Measurements from ENCODE around the gene CHAMP1.

The CHAMP1 gene, protein sequence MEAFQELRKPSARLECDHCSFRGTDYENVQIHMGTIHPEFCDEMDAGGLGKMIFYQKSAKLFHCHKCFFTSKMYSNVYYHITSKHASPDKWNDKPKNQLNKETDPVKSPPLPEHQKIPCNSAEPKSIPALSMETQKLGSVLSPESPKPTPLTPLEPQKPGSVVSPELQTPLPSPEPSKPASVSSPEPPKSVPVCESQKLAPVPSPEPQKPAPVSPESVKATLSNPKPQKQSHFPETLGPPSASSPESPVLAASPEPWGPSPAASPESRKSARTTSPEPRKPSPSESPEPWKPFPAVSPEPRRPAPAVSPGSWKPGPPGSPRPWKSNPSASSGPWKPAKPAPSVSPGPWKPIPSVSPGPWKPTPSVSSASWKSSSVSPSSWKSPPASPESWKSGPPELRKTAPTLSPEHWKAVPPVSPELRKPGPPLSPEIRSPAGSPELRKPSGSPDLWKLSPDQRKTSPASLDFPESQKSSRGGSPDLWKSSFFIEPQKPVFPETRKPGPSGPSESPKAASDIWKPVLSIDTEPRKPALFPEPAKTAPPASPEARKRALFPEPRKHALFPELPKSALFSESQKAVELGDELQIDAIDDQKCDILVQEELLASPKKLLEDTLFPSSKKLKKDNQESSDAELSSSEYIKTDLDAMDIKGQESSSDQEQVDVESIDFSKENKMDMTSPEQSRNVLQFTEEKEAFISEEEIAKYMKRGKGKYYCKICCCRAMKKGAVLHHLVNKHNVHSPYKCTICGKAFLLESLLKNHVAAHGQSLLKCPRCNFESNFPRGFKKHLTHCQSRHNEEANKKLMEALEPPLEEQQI

DNA sequence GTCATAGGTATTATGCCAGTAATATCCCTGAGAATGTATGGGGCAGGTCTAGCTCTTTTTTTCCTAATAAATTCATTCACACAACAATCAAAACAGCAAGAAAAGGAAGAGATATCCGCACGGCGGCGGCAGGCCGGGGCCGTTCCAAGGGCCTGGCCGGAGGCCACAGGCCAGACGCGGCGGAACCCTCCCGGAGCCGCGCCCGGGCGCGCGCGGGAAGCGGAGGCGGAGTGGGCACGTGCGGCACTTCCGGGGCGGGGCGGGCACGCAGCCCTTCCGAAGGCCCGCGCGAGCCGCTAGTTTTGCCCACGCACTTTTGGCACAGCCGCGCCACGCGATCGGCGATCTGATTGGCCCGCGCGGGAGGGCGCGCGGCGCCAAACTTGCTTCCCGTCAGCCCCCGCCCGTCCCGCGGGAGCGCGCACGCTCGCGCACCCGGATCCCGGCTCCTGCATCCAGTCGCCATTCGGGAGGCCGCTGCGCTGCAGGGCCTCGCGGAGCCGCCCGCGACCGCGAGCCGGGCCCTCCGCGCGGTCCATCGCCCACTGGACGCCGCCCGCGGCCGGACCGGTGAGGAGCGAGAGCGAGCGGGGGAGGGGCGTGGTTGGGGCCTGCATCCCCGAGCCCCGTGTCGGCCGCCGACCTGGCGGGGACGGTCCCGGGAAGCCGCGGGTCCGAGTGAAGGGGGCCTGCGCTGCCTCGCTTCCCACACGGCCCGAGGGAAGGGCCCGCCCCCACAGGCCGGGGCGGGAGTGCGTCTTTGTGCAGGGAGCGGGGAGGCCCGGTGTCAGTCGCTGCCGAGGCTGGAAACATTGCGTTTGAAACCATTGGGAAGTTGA lies at the start of gene CHAMP1:
Gene CHAMP1, plus strand, starts transcription at position 430 of the 839 bp plus-strand sequence. CDS start 9,340 bp downstream, outside the sequence.
- peak; percentile 96 for DNase-seq

DNA sequence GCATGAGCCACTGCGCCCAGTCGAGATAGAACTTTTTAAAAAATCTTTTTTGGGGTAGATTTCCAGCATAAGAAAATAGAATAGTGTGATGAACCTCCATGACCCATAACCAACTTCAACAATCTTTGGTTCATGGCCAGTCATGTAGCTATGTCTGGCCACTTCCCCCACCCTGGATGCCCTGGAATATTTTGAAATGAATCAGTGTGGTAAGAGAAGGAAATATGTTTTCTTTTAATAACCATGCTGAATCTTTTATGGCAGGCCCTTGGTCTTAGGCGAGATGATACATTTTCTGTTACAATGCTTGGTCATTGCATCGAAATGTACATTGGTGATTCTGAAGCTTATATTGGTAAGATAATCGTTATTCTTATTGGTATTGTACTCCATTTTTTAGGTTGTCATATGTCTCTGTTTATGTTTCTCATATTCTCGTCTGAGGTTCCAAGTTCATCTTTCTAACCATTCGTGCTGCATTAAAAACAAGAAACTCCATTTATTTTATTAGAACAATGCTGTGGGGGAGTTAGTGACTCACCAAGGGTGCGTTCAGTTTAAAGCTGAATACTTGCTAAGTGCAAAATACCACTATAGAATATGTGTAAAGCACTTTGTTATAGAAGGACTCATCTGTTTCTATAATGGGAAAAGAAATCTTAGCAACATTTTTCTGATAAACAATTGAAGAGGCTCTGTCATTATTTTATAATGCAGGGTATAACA lies 49.3 kb upstream of the CHAMP1 start:
- DNase-seq = peak; percentile 42

DNA sequence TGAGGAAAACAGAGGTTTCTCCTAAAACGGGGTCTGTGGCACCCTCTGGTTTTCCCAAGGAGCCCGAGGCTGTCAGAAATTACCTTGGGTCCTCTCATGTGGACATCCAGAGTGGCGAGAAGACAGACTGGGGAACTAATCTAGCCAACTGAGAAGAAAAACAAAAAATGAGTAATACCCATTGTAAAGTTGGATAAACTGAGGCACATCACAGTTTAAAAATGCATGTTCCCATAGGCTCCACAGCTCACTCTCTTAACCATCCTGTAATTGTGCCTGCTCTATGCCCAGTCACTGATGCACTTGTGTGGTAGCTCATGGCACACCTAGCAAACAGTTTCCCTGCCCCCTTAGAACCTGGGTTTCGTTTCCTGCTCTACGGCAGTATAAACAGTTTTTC lies 48.1 kb upstream of the CHAMP1 start:
- DNase-seq = no peak

DNA sequence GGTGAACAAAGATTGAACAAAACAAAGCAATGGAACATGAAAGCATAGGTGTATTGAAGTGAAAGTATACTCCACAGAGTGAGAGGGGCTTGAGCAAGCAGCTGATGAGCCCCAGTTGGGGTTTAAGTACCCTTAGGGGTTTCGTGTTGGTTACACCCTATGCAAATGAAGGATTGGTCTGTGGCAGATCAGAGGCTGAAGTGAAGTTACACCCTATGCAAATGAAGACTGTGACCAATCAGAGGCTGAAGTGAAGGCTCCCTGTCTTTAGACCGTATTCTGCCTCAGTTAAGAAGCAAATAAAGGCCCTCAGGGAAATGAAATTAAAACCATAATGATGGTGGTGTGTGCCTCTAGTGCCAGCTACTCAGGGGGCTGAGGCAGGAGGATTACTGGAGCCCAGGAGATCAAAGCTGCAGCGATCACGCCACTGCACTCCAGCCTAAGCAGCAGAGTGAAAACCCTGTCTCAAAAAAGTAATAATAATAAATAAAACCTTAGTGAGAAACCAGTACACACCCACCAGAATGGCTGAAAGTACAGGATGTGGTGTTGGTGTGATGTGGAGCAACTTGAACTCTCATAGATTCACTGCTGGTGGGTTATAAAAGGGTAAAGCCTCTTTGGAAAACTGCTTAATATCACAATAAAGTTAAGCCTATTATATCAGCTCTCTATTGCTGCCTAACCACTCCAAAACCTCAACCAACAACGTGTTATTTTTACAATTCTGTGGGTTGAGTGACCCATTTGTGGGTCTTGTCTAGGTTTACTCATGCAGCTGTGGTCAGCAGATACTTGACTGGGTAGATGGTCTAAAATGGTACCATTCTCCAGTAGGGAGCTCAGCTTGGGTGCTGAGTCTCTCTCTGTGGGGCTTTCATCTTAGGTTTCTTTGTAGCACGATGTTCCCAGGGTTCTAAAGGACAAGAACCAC lies 45.7 kb upstream of the CHAMP1 start:
- DNase-seq = no peak

DNA sequence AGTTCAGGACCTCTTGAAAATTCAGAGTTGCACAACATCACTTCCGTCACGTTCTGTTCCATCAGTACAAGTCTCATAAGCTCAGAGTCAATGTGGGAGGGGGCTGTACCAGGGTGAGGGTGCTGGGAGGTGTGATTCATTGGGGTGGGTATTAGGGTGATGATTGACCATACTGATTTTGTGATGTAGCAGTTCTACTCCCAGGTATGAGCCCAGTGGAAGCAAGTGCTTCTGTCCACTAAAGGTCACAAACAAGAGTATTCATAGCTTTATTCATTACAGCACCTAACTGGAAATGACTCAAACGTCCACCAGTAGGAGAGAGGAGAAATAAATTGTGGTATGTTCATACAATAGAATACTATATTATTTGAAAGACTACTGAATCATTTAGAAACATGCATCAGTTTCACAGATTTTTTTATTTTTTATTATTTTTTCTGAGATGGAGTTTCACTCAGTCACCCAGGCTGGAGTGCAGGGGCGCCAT lies 45.0 kb upstream of the CHAMP1 start:
- no peak for DNase-seq

DNA sequence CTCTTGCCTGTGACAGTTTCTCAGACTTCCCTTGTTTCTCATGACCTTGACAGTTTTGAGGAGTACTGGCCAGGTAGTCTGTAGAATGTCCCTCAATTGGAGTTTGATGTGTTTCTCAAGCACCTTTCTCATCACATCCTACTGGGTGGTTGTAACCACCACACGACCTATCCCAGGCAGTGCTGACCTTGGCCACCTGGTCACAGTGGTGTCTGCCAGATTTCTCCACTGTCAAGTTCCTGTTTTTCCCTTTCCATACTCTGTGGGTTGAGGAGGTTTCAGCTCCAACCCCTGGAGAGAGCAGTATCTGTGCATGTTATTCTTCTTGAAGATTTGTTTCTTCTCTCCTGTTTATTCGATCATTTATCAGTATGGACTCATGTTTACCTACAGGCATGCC lies 41.3 kb upstream of the CHAMP1 start:
- DNase-seq = no peak

DNA sequence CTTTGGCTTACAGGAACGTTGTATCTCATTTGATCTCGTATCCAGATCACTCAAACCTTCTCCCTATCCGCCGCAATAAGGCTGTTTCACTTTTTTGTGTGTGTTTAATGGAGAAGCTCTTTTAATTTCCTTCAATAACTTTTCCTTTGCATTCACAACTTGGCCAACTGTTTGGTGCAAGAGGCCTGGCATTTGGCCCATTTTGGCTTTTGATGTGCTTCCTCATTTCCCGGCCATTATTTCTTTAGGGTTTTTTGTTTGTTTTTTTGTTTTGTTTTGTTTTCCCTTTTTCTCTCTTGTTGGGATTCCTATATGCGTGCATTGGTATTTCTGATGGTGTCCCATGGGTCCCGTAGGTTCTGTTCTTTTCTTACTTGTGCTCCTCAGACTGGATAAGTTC lies 39.0 kb upstream of the CHAMP1 start:
- no peak for DNase-seq

DNA sequence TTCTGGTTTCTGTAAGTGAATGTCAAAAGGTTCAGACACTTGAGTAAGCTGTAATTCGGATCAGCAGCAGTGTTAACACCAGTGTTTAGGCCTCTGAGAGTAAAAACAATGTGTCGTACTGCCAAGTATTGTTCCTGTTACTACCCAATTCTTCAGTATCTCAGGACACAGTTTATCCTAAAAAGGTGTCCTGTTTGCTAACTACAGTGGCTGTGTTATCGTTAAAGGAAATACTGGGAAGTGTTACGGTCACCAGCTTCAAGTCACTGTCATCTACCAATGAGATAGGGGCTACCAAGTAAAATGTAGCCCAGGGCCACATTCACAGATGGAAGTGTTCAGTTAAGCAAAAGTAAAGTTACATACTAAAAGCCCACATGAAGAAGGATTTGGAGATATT lies 35.2 kb upstream of the CHAMP1 start:
- DNase-seq = no peak

DNA sequence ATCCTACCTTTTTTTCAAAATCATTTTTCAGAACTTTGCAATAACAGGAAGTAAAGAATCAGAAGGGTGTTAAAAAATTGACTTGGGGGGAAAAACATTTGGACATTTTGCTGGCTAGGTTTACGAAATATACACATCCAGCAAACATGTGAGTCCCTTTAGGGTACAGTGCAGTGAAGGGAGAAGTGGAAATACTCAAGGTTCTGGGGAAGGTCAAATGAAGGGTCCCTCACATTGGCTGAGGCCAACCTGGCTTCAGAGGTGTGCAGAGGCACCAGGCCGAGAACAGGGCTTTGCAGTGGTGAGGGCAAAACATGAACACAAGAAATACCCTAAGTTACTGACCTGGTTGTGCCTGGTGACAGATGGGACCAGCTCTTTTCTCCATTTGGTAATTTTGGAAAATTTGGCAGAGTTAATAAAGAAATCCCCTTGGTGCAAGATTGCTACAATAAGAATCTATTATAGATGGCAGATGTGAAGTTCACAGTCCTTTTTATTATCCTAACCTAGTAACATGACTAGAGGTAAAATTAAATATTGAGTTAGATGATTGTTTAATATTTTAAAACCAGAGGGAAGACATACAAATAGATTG lies 34.4 kb upstream of the CHAMP1 start:
- no peak for DNase-seq

DNA sequence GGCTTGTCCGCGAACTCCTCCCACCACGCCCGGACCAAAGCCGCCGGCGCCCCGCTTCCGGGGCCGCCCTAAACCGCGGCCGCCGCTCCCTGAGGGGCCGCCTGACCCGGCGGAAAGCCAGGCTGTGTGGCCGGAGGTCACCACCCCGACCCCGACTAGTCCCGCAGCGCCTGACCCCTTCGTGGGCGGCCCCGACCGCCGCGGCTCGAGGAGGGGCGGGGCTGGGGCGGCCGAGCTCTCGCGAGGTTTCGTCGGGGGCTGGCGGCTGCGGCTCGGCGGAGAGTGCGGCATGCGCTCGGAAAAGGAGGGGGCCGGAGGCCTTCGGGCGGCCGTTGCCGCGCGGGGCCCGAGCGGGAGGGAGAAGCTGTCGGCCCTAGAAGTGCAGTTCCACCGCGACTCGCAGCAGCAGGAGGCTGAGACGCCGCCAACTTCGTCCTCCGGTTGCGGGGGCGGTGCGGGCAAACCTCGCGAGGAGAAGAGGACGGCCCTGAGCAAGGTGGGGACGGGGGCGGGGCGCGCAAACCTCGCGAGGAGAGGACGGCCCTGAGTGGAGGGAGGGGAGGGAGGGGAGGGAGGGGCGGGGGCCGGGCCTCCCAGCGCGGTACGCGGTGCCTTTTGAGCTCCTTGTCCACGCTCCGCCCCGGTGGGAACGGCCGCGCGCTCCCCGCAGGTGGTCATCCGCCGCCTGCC lies 32.8 kb upstream of the CHAMP1 start, which contains the start of gene UPF3A:
Gene UPF3A, plus strand, starts transcription at position 251 of the 690 bp plus-strand sequence. Its CDS starts 39 bp downstream, at position 290.
- peak; percentile 89 for DNase-seq

DNA sequence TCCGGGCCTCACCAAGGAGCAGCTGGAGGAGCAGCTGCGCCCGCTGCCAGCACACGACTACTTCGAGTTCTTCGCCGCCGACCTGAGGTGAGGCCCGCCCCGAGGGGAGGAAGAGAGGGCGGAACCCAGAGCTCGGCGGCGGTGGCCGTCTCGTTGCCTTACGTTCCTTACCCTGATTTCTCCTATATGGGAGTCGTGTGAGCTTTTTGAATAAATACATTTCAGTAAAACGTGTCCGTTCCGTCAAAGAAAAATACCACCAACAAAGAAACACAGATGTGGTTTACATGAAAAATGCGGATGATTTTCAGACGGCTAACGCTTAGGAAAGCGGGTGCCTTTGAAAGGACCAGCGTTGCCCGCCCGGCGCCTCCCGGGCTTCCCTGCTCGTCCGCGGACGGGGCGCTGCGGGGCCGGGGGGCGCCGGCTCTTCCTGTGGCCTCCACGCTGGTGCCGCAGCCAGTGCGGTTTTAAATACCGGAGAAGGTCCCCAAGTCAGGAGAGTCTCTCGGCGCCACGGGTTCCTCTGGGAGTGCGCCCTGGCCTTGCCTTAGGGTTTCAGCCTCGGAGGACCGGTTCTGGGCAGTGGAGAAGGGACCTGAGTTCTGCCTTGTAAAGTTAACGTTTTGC lies 32.1 kb upstream of the CHAMP1 start:
- peak; percentile 74 for DNase-seq

DNA sequence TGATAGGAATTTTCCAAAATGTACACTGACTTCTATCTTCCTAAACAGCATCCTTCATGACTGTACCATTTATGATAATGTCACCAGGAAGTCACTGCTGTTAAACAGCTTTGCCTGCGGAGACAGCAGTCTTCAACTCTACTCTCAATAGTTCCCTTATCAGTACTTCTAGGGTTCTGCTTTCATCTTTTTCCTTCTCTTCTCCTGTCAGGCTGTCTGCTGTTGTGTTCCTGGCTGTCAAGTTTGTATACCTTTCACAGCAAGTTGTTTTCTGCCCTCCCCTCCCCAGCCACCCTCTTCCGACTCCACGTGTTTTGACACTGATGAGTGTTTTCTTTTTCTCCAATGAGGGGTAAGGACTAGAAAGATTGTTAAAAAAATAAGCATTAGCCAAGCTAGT lies 30.7 kb upstream of the CHAMP1 start:
- no peak for DNase-seq

DNA sequence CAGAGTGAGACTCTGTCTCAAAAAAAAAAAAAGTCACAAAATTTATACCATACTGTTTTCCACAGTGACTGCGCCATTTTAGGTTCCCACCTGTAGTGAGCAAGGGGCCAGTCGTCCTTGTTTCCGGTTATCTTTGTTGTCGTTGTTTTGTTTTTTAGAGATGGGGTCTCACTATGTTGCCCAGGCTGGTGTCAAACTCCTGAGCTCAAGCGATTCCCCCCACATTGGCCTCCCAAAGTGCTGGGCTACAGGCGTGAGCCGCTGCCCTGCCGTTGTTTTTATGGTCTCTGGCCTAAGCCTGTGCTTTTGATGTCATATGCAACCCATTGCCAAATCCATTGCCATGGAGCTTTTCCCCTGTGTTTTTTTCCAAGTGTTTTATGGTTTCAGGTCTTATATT lies 29.6 kb upstream of the CHAMP1 start:
- DNase-seq = no peak

DNA sequence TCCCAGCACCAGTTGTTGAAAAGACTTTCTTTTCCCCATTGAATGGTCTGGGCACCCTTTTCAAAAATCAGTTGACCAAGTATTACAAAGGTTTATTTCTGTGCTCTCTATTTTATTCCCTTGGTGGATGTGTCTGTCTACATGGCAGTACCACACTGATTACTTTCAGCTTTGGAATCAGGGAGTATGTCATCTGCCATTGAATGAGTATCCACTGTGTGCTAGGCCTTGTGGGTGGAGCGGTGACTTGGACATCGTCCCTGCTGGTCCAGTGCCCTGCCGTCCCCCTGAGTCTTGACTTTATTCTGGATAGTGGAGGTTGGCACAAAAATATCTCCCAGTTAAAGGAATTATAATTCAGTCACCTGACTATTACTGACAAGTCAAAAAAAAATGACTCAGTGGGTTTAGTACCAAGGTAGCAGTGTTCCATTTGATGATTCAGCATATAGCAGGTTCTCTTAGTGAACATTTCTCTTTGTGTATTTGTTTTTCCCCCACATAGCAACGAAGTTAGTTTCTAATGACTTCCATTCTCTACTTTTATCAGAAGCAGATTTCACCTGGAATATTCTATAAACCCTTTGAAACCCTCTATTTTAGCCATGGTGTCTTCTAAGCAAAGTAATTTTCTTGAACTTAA lies 29.0 kb upstream of the CHAMP1 start:
- no peak for DNase-seq

DNA sequence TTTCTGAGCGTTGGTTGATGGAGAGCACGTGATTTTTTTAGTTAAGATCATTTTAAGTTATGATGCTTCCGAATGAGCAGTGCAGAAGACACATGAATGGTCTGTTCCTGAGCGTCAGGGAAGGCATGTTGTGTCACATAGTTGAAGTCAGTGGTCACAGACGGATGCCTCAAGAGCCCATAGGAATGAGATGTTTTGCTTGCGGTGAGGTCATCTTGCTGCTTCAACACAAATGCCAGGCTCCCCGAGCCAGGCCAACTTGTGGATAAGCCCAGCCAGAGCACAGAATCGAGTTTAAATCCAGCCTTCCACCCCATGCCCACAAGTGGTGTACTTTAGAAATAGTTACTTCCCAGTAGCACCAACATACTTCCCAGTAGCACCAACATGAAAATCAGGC lies 27.5 kb upstream of the CHAMP1 start:
- DNase-seq = no peak

DNA sequence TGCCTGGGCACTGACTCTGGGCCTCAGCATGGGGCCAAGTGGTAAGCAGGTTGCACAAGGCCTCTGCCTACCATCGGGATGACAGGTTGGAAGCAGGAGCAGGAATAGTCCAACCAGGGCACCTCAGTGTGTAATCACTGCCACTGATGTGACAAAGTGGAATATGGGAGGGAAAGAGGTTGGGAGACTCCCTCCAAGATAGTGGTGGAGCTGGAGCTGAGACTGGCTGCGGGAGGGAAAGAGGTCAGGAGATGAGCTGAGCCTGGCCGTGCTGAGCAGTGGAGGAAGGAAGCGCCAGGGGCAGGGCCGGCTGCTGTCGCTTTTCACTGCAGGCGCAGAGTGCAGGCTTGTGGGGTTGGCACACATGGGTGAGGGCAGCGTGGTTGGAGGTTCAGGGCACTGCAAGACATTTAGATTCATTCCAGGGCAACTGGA lies 26.1 kb upstream of the CHAMP1 start:
- DNase-seq = no peak

DNA sequence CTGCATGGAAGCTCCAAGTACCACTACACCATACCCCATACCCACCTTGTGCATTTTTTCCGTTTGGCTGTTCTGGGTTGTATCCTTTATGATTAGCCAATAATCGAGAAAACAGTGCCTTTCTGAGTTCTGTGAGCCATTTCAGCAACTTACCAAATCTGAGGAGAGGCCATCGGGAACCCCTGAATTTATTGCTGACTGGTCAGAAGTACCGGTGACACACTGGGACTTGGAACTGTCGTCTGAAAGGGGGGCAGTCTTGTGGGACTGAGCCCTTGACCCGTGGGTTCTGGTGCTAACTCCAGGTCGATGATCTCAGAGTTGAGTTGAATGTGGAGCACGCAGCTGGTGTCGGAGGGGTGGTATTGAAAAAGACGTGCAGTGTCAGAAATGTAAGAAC lies 17.9 kb upstream of the CHAMP1 start:
- no peak for DNase-seq

DNA sequence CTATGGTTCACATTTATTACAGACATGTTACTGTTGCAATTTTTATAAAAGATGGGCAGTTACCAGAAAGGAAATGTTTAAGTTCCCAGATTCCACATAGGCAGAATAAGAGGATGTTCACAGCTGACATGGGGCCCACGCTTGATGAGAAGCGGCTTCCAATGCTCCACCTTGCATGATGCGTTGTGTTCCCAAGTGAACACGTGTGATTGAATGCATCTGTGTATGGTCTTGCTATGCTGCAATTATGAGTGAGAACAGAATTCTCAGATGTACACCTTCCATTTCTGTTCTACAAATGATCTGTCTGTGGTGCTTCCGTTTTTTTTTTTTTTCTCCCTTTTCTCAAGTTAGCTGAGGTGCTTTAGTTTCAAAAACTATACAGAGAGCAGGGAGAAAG lies 17.4 kb upstream of the CHAMP1 start:
- no peak for DNase-seq

DNA sequence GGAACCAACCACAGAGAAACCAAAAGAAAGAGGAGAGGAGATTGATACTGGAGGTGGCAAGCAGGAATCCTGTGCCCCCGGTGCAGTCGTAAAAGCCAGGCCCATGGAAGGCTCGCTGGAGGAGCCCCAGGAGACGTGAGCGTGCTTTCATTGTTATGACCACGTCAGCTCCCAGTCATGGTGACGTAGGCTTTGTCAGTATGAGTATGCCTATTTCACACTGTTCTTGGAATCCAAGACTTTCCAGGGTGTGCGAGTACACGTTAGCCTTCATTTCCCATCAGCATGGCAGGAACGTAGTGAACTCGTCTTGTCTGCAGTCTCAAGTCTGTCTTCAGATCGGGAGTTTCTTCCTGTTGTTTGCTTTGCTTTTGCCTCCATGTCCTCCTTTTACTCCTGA lies 15.4 kb upstream of the CHAMP1 start:
- no peak for DNase-seq
